HG02970 (cell line): ENCODE measurements around the gene C17orf100.
"Not testable (repeated sequence)": the region's sequence is repeated elsewhere in the genome, so short reads cannot be mapped to it uniquely, and the experiment has no call there.

Experiments used
- ATAC-seq: cut with Tn5 transposase; IDR thresholded peaks from one replicate; pipeline ENCODE4 v1.9.1; 2021; ENCODE audit warnings: mild to moderate bottlenecking, moderate library complexity, moderate number of reproducible peaks; ENCODE audit not compliant: unreplicated experiment, low FRiP score

Gene C17orf100

DNA sequence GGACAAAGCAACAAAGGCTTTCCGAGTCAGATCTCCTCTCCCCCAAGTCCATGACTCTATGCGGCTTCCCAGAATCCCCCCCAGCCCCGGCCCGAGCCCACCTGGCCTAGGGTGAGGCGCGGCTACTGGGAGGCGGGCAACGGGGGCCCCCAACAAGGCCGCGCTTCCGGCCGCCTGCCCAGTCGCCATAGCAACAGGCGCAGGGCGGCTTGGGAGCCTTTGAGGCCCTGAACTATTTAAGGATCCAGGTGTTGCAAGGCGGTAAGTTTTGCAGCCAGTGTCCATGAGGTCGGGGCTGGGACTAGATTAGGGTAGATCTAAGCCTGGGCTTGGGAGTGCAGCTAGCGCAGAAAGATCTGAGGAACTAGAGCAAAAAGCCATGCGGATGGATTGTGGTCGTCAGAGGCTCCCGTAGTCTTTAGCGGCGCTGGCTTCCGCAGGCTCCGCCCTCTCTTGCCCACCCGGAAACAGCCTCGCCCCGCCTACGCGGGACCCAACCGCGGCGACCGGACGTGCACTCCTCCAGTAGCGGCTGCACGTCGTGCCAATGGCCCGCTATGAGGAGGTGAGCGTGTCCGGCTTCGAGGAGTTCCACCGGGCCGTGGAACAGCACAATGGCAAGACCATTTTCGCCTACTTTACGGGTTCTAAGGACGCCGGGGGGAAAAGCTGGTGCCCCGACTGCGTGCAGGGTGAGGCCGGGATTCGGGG, 10.9 kb upstream of the C17orf100 start, which contains the start of the genes KIAA0753 and TXNDC17:
TSS of gene KIAA0753 (minus strand) at position 176 of the 711 bp plus-strand sequence. CDS start 5,608 bp downstream, outside the sequence.
TSS of gene TXNDC17 (plus strand) at position 525 of the 711 bp plus-strand sequence. CDS start at position 548, 23 bp downstream.
- peak; percentile 94 for ATAC-seq

DNA sequence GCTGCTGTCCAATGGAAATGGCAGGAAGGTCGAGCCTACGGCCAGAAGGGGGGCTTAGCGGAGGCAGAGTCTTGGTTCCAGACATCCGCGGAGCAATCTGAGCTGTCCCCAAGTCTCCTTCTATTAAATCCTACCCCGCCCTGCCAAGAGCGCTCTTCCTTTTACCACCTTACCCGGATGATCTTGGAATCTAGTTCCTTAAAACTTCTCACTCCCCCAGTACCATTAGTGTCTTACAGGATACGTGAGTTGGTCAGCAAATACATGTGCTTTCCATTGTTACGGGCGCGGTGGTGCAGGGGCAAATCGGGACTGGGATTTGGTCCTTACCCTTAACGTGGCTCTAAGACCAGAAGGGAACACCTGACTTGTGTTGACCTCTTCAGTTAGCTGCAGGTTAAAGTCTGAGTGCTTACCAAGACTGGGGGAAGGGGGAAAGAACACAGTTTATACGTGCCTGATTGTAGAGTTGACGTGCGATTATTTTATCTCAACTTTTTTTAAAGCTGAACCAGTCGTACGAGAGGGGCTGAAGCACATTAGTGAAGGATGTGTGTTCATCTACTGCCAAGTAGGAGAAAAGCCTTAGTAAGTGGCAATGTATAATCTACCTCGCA, 10.2 kb upstream of the C17orf100 start:
- ATAC-seq, result no peak

DNA sequence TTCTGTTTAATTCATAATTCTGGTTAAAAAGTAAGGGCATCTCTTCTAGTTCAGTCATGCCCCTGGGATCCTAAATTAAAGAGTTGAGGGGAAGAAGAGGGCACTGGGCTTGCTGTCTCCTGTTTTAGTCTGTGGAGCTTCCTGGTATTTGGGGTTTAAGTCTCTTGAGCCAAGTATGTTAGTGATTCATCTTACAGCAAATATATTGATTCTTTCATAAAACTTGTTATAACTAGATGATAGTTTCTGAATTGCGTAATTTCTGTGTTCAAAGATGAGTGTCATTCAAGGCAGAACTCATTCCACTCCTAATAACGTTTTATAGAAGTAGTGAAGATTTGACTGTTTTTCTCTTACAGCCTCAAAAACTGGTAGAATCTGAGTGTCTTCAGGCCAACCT, 9.0 kb upstream of the C17orf100 start:
- no peak for ATAC-seq

DNA sequence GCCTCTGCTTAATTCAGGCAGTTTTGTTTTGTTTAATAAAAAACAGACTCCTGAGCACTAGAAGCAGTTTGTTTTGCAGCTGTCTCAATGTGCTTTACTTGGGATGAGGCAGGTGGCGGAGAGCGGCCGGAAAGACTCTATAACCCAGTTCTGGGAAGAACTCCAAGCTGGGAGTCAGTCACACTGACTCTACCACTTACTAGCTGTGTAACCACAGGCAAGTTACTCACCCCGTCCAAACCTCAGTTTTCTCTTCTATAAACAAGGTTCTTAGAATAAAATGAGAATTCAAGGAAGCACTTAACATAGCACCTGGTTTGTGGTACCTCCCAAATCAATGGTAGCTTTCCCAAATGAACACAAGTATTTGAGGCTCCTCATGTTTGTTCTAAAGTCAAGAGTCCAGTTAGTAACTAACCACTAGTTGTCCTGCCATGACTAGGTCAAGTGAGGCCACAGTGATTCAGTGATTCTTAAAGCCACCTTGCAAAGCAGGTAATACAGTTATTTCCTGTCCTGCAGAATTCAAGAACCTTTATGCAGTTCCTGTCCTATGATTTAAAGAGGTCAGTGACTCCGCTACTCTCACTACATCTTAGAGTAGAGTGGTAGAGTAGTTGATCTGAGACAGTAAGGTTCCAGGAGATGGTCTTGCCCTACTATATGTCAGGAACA, 8.0 kb upstream of the C17orf100 start:
- ATAC-seq, result no peak

DNA sequence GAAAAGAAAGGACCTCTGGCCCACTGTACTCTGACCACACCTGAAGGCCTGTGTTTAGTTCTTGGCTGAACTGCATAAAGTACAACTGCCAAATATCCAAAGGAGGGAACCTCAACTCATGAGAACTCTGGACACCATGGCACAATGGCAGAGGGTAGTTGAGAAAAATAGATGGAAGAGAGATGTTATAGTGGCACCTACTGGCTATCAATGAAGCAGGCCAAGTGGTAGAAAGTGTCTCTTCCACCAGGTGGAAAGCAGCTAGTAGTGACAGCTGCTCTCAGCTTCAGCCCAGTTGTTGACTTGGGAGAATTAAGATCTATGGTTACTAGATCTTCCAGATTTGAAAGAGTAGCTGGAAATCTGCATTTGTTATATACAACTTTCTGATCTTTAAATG, 3.4 kb upstream of the C17orf100 start:
- no peak for ATAC-seq

DNA sequence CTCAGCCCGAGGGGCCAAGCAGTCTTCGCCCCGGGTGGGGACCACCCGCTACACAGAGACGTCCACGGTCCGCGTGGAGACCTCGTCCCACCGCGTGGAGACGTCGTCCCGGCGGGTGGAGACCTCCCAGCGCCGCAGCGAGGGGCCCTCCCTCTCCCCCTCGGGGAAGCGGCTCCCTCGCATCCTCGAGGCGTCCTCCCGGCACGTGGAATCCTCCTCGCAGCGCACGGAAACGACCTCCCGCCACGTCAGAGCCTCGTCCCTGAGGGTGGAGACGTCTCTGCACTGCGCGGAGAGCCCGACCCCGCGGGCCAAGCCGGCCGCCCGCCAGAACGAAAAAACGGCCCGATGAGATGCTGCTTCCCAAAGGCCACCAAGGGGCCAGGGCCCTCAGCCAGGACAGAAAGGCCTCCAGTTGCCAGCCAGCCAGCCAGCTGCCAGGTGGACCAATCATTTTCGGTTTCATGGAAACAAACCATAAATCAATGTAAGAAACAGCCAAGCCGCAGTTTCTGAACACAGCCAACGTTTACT, 424 bp downstream of the C17orf100 start:
- ATAC-seq, result peak; percentile 2

DNA sequence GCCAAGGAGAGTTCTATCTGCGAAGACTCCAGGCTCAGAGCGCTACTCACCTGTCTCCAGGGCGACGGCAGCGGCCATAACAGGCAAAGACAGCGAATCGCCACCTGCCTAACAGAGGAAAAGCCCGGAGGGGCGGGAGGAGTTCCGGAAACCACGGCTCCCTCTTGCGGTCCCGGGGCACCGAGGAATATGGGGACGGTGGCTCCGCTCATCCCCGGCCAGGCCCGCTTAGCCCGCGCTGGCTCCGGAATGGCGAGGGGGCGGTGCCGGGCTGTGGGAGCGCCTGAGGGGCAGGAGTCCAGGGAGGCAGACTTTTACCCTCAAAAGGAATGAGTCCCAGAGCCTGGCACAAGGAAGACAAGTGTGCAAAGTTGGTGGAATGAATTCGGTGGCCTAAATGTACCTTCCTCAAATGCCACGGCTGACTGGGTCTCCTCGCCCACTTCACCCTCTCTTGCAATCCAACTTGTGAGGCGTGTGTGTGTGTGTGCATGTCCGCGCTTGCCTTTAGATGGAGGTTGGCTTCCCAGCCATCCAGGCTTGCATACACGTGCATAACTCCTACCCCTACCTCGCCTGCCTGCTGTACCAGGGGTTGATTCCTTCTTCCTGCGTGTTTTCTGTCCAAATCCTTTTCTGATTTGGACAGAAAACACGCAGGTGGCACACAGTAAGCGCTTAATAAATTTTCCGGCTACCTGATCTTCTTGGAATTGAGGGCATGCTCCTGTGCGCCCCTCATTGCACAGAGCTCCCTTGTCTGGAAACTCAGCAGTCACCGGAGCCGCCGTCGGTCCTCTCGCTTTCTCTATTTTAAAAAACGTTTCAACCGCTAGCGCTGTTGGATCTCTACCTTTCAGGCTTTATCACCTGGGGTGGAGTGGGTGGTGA, 3.5 kb downstream of the C17orf100 start:
- ATAC-seq, result no peak

DNA sequence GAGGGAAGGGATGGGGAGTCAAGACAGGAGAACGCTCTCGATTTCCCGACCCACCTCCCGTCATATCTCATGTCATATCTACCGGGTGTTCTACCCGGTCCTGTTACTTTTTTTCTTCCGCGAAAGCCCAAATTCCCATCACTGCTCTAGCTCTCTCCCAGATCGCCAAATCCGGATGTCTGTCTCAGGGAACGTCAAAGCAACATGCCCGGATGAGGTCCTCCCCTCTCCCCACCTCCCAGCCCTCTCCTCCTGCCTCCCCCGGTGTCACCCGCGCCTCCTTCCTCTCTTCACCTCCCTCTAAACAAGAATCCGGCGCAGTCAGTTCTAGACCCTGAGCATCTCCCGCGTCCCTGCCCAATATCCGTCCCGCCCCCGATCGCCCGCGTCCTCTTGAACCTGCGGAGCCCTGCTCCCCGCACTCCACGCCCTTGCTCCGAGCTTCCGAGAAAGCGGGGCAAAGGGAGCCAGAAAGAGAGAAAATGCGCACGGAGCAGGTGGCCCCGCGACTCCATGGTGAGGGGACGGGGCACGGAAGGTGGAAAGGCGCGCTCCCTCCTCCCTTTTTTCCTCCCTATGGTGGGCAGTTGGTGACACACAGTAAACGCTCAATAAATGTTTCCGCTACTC, 4.3 kb downstream of the C17orf100 start:
- not testable (repeated sequence) for ATAC-seq

DNA sequence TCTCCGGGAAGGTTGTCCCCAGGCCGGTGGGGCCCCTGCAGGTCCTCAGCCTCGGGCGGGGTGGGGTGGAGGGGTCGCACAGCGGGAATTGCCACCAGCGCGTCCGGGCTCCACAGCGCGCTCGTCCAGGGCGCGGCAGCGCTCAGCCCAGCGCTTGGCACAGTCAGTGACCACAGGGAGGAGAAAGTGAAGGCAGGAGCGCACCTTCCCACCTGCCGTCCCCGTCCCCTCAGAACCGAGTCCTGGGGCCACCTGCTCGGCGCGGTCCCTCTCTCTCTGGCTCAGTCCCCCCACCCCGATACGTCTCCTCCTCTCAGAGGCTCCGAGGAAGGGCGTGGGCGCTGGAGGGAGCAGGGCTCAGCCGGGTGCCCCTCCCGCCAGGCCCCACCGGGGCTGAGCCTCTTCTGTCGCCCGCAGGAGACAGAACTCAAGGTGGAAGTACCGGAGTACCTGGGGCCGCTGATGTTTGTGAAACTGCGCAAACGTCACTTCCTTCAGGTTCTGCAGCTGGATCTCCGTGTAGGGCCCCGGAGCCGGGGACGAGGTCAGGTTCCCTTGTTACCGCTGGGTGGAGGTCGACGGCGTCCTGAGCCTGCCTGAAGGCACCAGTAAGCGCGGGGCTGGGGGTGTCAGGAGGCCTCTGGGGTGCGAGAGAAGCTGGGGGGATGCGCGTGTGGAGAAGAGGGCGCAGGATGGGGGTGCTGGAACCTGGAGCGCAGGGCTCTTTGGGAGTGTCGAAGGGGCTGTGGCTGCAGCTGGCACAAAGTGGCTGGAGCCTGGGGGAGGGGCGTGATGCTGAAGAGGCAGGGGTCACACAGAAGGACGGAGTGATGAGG, 5.5 kb downstream of the C17orf100 start:
- ATAC-seq, result not testable (repeated sequence)

DNA sequence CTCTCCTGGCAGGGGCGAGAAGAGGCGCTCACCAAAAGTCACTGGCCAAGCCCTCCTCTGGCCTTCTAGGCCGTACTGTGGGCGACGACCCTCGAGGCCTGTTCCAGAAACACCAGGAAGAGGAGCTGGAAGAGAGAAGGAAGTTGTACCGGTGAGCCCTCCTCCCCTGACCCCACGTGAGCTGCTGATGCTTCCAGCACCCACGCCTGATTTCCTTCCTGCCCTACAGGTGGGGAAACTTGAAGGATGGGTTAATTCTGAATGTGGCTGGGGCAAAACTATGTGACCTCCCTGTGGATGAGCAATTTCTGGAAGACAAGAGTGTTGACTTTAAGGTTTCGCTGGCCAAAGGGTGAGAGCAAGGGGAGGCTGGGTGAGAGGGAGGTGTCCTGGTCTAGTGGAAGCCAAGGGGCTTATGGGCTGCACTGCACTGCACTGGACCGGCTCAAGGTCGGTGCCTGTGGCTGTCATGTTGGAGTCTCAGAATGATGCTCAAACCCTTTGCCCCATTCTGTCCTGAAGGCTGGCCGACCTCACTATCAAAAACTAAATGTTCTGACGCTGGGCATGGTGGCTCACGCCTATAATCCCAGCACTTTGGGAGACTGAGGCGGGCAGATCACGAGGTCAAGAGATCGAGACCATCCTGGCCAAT, 6.2 kb downstream of the C17orf100 start:
- no peak for ATAC-seq

DNA sequence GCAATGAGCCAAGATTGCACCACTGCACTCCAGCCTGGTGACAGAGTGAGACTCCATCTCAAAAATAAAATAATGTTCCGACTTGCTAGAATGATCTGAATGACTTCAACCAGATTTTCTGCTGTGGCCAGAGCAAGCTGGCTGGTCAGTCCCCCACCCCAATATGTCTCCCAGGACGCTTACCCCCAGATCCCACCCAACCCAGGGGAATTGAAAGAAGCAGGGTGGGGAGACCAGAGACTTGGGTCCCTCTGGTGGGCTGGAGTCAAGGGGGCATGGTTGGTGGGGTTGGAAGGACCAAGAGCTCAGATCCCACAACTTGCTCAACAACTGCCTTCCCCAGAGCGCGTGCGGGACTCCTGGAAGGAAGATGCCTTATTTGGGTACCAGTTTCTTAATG, 6.8 kb downstream of the C17orf100 start:
- not testable (repeated sequence) for ATAC-seq

DNA sequence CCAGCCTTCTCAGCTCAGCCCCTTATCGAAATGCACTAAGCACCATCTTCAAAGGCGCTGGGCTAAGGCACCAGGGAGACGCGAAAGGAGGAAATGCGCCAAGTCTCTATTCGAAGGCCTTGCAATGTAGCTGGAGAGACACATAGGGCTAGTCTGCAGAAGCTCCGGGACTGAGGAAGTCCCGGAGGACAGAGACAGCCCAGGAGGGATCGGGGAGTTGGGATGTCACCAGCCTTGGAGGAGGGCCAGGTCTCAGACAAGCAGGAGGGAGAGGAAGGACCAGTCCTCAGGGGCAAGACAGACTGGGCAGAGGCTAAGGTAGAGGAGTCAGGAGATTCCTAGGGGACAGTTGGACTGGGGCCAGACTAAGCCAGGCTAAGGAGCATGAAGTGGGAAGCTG, 8.5 kb downstream of the C17orf100 start:
- ATAC-seq, result no peak

DNA sequence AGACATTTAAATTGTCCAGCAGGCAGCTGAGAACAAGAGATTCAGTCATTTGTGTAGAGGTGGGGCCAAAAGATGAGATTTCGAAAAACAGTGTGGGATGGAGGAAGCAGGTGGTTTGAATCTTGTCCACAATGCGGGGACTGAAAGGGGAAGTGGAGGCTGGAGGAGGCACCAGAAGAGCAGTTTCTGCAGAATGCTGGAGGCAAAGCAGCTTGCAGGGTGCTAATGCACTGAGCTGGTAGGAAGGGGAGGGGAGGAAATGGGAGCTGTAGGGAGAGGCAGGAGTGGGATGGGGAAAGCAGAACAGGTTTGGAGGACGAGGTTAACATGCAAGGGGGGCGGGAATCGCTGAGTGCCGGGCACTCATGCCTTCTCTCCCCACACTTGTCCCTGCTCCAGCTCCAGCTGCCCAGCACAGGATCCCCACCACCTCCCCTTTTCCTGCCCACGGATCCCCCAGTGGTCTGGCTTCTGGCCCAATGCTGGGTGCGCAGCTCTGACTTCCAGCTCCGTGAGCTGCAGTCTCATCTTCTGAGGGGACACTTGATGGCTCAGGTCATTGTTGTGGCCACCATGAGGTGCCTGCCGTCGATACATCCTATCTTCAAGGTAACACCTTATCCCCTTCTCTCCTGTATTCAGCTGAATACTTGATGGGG, 9.4 kb downstream of the C17orf100 start:
- no peak for ATAC-seq

DNA sequence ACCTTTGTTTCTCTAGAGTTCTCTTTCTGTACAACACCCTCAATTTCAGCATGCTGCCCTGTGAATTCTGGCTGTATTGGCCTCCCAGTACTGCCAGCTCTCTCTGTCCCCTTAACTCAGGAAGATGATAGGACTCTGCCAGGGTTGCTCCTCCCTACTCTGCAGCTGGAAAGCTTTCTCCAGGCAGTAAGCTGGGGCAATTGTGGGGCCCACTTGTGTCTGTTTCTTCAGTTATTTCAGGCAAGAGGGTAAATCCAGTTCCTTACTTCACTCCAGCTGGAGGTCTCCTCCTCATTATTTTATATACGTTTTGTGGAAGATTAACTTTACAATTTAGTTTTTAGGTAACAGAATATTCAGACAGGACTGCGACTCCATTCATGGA, 9.9 kb downstream of the C17orf100 start:
- no peak for ATAC-seq

DNA sequence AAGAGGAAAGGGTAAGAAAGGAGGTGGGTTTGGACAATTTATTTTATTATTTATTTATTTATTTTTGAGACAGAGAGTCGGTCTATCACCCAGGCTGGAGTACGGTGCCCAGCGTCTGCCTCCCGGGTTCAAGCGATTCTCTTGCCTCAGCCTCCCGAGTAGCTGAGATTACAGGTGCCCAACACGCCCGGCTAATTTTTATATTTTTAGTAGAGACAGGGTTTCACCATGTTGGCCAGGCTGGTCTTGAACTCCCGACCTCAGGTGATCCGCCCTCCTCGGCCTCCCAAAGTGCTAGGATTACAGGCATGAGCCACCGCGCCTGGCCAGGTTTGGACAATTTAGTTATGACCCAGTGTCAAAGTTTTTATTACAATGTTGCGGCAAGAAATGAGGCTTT, 11.6 kb downstream of the C17orf100 start:
- not testable (repeated sequence) for ATAC-seq

DNA sequence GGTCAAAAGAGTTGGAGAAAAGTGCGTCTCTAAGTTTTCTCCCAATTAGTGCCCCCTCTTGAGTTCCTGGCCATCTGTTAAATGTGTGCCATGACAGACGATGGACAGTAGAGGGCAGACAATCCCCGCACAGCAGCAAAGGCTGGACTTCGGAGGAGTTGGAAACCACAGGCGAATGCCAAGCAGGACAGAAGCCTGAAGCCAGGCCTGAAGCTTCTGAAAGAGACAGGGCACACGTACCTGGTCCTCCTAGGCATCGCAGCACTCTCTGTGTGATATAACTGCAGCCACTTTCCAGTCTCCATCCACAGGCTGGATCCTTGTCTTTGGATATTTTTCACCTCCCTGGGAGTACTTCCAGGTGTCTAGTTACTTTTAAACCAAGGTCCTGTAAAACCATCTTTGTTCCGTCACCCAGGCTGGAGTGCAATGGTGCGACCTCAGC, 14.5 kb downstream of the C17orf100 start:
- ATAC-seq, result no peak

DNA sequence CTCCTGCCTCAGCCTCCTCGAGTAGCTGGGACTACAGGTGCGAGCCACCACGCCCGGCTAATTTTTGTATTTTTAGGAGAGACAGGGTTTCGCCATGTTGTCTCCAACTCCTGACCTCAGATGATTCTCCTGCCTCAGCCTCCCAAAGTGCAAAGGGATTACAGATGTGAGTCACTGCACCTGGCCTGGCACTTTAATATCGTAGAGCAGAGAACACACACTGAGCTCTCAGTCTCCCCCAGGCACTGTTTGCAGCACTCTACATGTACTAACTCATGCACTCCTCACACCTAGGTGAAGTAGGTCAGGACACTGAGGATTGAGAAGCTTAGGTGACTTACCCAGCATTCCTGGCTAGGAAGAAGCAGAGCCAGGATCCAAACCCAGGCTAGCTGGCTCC, 15.0 kb downstream of the C17orf100 start:
- no peak for ATAC-seq

DNA sequence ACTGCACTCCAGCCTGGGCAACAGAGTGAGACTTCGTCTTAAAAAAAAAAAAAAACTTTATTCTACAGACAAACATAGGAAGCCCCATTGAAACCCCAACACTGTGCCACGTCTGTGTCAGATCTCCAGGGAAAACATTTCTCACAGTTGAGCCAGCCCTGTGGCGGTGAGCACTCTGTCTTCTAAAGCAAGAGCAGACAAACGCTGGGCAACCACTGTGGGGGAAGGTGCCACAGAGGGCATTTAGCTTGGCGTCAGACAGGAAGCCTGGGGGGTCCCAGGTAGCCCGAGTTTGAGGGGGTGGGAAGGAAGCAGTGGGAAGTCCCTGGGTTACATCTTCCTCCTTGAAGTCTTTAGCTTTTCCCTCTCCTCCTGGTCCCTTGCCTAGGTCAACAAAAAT, 16.0 kb downstream of the C17orf100 start:
- ATAC-seq, result no peak
